ENCODE results near the gene BCR. TPM values are rescaled to one million over a fixed set of nuclear protein-coding genes. Genes with fewer than 3 reads are reported as not detected.

The BCR gene
- total and polyA plus RNA-seq, 2 of the 4 experiments (the other 2 are of a cell fraction) = 28.9 to 44.6 TPM

DNA sequence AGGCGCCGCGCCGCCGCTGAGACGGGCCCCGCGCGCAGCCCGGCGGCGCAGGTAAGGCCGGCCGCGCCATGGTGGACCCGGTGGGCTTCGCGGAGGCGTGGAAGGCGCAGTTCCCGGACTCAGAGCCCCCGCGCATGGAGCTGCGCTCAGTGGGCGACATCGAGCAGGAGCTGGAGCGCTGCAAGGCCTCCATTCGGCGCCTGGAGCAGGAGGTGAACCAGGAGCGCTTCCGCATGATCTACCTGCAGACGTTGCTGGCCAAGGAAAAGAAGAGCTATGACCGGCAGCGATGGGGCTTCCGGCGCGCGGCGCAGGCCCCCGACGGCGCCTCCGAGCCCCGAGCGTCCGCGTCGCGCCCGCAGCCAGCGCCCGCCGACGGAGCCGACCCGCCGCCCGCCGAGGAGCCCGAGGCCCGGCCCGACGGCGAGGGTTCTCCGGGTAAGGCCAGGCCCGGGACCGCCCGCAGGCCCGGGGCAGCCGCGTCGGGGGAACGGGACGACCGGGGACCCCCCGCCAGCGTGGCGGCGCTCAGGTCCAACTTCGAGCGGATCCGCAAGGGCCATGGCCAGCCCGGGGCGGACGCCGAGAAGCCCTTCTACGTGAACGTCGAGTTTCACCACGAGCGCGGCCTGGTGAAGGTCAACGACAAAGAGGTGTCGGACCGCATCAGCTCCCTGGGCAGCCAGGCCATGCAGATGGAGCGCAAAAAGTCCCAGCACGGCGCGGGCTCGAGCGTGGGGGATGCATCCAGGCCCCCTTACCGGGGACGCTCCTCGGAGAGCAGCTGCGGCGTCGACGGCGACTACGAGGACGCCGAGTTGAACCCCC lies 798 bp downstream of the BCR start:
- peak overlapping the region; percentile 94 for H3K4me2 ChIP-seq (ENCODE audit: low read depth, low read length)
- H4K5ac ChIP-seq (ENCODE audit: low read depth, low read length) = no peak overlapping the region
- no peaks in the 10 kb centered on the region for H3K27me3 ChIP-seq (ENCODE audit: control insufficient read depth, insufficient read depth, low read length)
- in situ Hi-C loops (cut with MboI; ENCODE audit: low sequenced_read_pairs) = no loop called here
- intact Hi-C loops (cut with micrococcal nuclease) = loop anchor here (5.0 kb wide), 1 partner anchor 36 kb away; no protein-coding TSS in a partner anchor
- peak overlapping the region; percentile 76 for H3K9ac ChIP-seq (ENCODE audit: low read depth, low read length)
- TF ChIP-seq BHLHE40 (IDR thresholded peaks at IDR 0.05; ENCODE audit: low read depth, low read length) (no peak), MAZ (IDR thresholded peaks at IDR 0.05; ENCODE audit: borderline replicate concordance, low read depth, low read length) (no peak), POLR2A (IDR thresholded peaks at IDR 0.05; ENCODE audit: low read depth, low read length) (no peak), FOS (IDR thresholded peaks at IDR 0.05; ENCODE audit: low read depth, low read length) (no peak), RAD21 (IDR thresholded peaks at IDR 0.05; ENCODE audit: low read length) (no peak), RFX5 (IDR thresholded peaks at IDR 0.05; ENCODE audit: low read depth, low read length) (no peak), CEBPB (IDR thresholded peaks at IDR 0.05; ENCODE audit: low read depth, low read length) (no peak), RCOR1 (IDR thresholded peaks at IDR 0.05; ENCODE audit: insufficient replicate concordance, low read length) (no peak), NFE2L2 (IDR thresholded peaks at IDR 0.05; ENCODE audit: low read depth, low read length) (no peak), CHD1 (IDR thresholded peaks at IDR 0.05; ENCODE audit: low read depth, low read length) (no peak), MXI1 (IDR thresholded peaks at IDR 0.05; ENCODE audit: borderline replicate concordance, low read depth, low read length) (no peak)
- TF ChIP-seq, protein P1, sequence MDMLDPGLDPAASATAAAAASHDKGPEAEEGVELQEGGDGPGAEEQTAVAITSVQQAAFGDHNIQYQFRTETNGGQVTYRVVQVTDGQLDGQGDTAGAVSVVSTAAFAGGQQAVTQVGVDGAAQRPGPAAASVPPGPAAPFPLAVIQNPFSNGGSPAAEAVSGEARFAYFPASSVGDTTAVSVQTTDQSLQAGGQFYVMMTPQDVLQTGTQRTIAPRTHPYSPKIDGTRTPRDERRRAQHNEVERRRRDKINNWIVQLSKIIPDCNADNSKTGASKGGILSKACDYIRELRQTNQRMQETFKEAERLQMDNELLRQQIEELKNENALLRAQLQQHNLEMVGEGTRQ (IDR thresholded peaks at IDR 0.05; ENCODE audit: low read depth, low read length) = no peak
- H4K8ac ChIP-seq (ENCODE audit: low read depth in 2 of 2, low read length in 2 of 2) = peak overlapping the region in 1 of 2 experiments; percentile 65; a peak in 1 of 4 replicates
- H3K9me3 ChIP-seq (ENCODE audit: control insufficient read depth, insufficient read depth, low read length) = peaks cover 6% of the 10 kb centered on the region
- peaks cover 10% of the 10 kb centered on the region; the same call in 1 of the 2 replicates for H3K36me3 ChIP-seq (ENCODE audit: control insufficient read depth, insufficient read depth, low read length)
- H2BK5ac ChIP-seq (ENCODE audit: low read depth, low read length, poor library complexity, severe bottlenecking) = peak overlapping the region; percentile 42
- ChIA-PET POLR2A (ENCODE audit: unreplicated experiment) (no interaction called here), CTCF (interaction anchor here (0.6 to 4.4 kb wide), 3 partner anchors 101 to 1352 kb away, joined by 3 to 27 read pairs (median 10); no protein-coding TSS in a partner anchor)
- peak overlapping the region; percentile 92 for H2AFZ ChIP-seq (replicated peaks; ENCODE audit: low read length, poor library complexity)
- H3K4ac ChIP-seq (ENCODE audit: low read depth, low read length) = peak overlapping the region; percentile 58; the same call in 1 of the 2 replicates
- no peak overlapping the region for H2BK120ac ChIP-seq (ENCODE audit: low read depth, low read length)
- H3K14ac ChIP-seq (replicated peaks; ENCODE audit: low read depth, low read length) = no peak overlapping the region; the same call in 1 of the 2 replicates
- peaks cover 40% of the 10 kb centered on the region for H4K20me1 ChIP-seq (ENCODE audit: insufficient read depth, low read length)
- H3K79me1 ChIP-seq (ENCODE audit: low read depth in 1 of 2, low read length in 2 of 2) = peaks cover 16 to 48% of the 10 kb centered on the region in 2 experiments
- H3K4me3 ChIP-seq (ENCODE audit: insufficient read depth, low read depth, low read length) = peak overlapping the region; percentile 98
- H3K27ac ChIP-seq (ENCODE audit: insufficient read depth, low read length) = peak overlapping the region; percentile 40; the same call in 1 of the 2 replicates
- BruUV-seq (replicated peaks) = TSS peak; percentile 44
- WGBS, 2 experiments (ENCODE audit: extremely low coverage in 2 of 2, insufficient read length in 1 of 2) = 15% methylated on average over 60 of the region's 112 CpGs; no CpG with 5 or more reads in 1 of the 2 experiments
- peaks cover 18% of the 10 kb centered on the region for H3K9me1 ChIP-seq (ENCODE audit: insufficient read depth, low read length)
- no peak overlapping the region for H3K18ac ChIP-seq (ENCODE audit: low read depth, low read length)
- no peak overlapping the region; the same call in none of the 2 replicates for H4K91ac ChIP-seq (ENCODE audit: insufficient read depth, low read depth, low read length)
- dilution Hi-C loops (cut with HindIII; ENCODE audit: low sequenced_read_pairs, unreplicated experiment) = no loop called here
- H3K4me1 ChIP-seq (ENCODE audit: control insufficient read depth, insufficient read depth, low read length) = peaks cover 29% of the 10 kb centered on the region
- no peak for ATAC-seq (ENCODE audit: low read depth)
- no peak overlapping the region for H2BK20ac ChIP-seq (ENCODE audit: low read depth, low read length)
- no peak overlapping the region for H2BK15ac ChIP-seq (ENCODE audit: low read depth, low read length)
- no peak for DNase-seq
- H3K23ac ChIP-seq (ENCODE audit: low read depth, low read length) = no peak overlapping the region; the same call in 1 of the 2 replicates
- H3K56ac ChIP-seq (ENCODE audit: extremely low read depth, insufficient read depth, low read length) = no peak overlapping the region
- peak overlapping the region; percentile 67; the same call in 1 of the 2 replicates for H2AK5ac ChIP-seq (ENCODE audit: low read depth, low read length)
- peak overlapping the region; percentile 93 for H2AK9ac ChIP-seq (replicated peaks; ENCODE audit: low read depth, low read length, poor library complexity)

All from IMR-90 (cell line).